IMR-90 (cell line): ENCODE measurements around the gene PAM.

Source experiments
- BHLHE40 ChIP-seq: fragments of 150-350 bp; IDR thresholded peaks from 2 replicates; pipeline ENCODE4 v1.6.1; 2016; ENCODE audit warnings: mild to moderate bottlenecking, low read depth, low read length
- CEBPB ChIP-seq: IDR thresholded peaks from 2 replicates; pipeline ENCODE4 v1.6.1; 2012; ENCODE audit warnings: low read depth, low read length, improper control_type of control experiment
- CHD1 ChIP-seq: IDR thresholded peaks from 2 replicates; pipeline ENCODE4 v1.6.1; 2012; ENCODE audit warnings: low read depth, low read length, improper control_type of control experiment
- FOS ChIP-seq: fragments of 150-350 bp; IDR thresholded peaks from 2 replicates; pipeline ENCODE4 v1.6.1; 2016; ENCODE audit warnings: low read depth, low read length
- MAFK ChIP-seq: IDR thresholded peaks from 2 replicates; pipeline ENCODE4 v1.6.1; 2012; ENCODE audit warnings: low read depth, low read length, improper control_type of control experiment
- MXI1 ChIP-seq: IDR thresholded peaks from 2 replicates; pipeline ENCODE4 v1.6.1; 2012; ENCODE audit warnings: low read depth, mild to moderate bottlenecking, low read length, moderate library complexity, borderline replicate concordance
- POLR2A ChIP-seq: IDR thresholded peaks from 2 replicates; pipeline ENCODE4 v1.6.1; 2012; ENCODE audit warnings: mild to moderate bottlenecking, low read depth, low read length
- RAD21 ChIP-seq: IDR thresholded peaks from 2 replicates; pipeline ENCODE4 v1.6.1; 2012; ENCODE audit warnings: low read length, improper control_type of control experiment
- RCOR1 ChIP-seq: IDR thresholded peaks from 2 replicates; pipeline ENCODE4 v1.6.1; 2012; ENCODE audit warnings: mild to moderate bottlenecking, low read length, improper control_type of control experiment; ENCODE audit not compliant: insufficient replicate concordance
- RFX5 ChIP-seq: IDR thresholded peaks from 2 replicates; pipeline ENCODE4 v1.8.0; 2012; ENCODE audit warnings: low read depth, mild to moderate bottlenecking, low read length, moderate library complexity
- SMC3 ChIP-seq: fragments of 150-350 bp; IDR thresholded peaks from 2 replicates; pipeline ENCODE4 v1.6.1; 2016; ENCODE audit warnings: low read depth, mild to moderate bottlenecking, antibody characterized with exemption, low read length, moderate library complexity
- TF ChIP-seq, protein P1 (sequence below): conservative IDR thresholded peaks from 2 replicates; pipeline ENCODE4 v1.5.1; 2012; ENCODE audit warnings: mild to moderate bottlenecking, low read depth, low read length, improper control_type of control experiment
- TF ChIP-seq, protein P2 (sequence below): fragments of 150-350 bp; IDR thresholded peaks from 2 replicates; pipeline ENCODE4 v1.6.1; 2016; ENCODE audit warnings: low read depth, mild to moderate bottlenecking, low read length, moderate library complexity, borderline replicate concordance
- TF ChIP-seq, protein P3 (sequence below): fragments of 150-350 bp; IDR thresholded peaks from 2 replicates; pipeline ENCODE4 v1.6.1; 2017; ENCODE audit warnings: mild to moderate bottlenecking, antibody characterized with exemption, low read length, low read depth

DNA sequence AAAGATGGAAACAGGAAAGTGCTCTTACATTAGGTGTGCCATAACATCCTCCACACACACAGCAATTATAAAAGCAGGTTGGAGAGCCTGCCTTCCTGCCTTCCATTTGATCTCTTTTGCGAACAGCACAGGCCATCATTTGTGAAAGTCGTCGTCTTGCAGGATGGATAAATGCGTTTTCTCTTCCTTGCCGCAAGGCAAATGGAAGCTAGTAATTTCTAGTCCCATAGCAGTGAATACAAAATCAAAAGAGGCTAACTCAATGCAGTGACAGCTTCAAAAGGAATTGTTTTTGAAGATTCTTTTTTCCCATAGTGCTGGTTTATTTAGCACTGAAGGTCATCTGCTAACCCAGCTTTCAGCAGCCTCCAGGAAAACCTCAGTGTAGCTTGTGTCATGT lies 186.0 kb downstream of the PAM start:
- TF ChIP-seq POLR2A (no peak), SMC3 (no peak), BHLHE40 (no peak), MAFK (no peak), RAD21 (no peak), FOS (no peak), MXI1 (no peak), RFX5 (no peak), CHD1 (no peak), CEBPB (no peak), RCOR1 (no peak)
- TF ChIP-seq, protein P1, sequence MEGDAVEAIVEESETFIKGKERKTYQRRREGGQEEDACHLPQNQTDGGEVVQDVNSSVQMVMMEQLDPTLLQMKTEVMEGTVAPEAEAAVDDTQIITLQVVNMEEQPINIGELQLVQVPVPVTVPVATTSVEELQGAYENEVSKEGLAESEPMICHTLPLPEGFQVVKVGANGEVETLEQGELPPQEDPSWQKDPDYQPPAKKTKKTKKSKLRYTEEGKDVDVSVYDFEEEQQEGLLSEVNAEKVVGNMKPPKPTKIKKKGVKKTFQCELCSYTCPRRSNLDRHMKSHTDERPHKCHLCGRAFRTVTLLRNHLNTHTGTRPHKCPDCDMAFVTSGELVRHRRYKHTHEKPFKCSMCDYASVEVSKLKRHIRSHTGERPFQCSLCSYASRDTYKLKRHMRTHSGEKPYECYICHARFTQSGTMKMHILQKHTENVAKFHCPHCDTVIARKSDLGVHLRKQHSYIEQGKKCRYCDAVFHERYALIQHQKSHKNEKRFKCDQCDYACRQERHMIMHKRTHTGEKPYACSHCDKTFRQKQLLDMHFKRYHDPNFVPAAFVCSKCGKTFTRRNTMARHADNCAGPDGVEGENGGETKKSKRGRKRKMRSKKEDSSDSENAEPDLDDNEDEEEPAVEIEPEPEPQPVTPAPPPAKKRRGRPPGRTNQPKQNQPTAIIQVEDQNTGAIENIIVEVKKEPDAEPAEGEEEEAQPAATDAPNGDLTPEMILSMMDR = no peak
- TF ChIP-seq, protein P2, sequence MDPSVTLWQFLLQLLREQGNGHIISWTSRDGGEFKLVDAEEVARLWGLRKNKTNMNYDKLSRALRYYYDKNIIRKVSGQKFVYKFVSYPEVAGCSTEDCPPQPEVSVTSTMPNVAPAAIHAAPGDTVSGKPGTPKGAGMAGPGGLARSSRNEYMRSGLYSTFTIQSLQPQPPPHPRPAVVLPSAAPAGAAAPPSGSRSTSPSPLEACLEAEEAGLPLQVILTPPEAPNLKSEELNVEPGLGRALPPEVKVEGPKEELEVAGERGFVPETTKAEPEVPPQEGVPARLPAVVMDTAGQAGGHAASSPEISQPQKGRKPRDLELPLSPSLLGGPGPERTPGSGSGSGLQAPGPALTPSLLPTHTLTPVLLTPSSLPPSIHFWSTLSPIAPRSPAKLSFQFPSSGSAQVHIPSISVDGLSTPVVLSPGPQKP = no peak
- TF ChIP-seq, protein P3, sequence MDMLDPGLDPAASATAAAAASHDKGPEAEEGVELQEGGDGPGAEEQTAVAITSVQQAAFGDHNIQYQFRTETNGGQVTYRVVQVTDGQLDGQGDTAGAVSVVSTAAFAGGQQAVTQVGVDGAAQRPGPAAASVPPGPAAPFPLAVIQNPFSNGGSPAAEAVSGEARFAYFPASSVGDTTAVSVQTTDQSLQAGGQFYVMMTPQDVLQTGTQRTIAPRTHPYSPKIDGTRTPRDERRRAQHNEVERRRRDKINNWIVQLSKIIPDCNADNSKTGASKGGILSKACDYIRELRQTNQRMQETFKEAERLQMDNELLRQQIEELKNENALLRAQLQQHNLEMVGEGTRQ = no peak
